Measurements from ENCODE around the gene EML2. TPM values are rescaled to one million over a fixed set of nuclear protein-coding genes. Genes with fewer than 3 reads are reported as not detected.
A peak's percentile ranks its signal among the peaks of the same experiment; 100 is the strongest.
"Not testable (repeated sequence)": the region's sequence is repeated elsewhere in the genome, so short reads cannot be mapped to it uniquely, and the experiment has no call there.

EML2 gene
- total RNA-seq, 4 donors from 2014 or later = 3.0 to 6.7 (median 4.8) TPM

GRCh38 chr19:45615795-45616703 lies 23.1 kb downstream of the EML2 start:
- in situ Hi-C loops (cut with MboI; ENCODE audit: low sequenced_read_pairs in 4 of 4) = no loop called here
- peak overlapping the region in 2 of 4 donors; percentile 1 to 2 for H3K4me3 ChIP-seq

GRCh38 chr19:45615056-45615455 lies 24.1 kb downstream of the EML2 start:
- H3K9me3 ChIP-seq; H3K36me3 ChIP-seq; H3K27me3 ChIP-seq; ATAC-seq; H3K4me3 ChIP-seq; in situ Hi-C loops (cut with MboI; ENCODE audit: low sequenced_read_pairs in 4 of 4); DNase-seq; H3K4me1 ChIP-seq; intact Hi-C loops (cut with DNase I; ENCODE audit: low total_unique reads): not testable (repeated sequence)
- peak overlapping the region in 1 of 4 donors; percentile 52 for H3K27ac ChIP-seq

More at GRCh38 chr19:45615795-45616703, 23.1 kb downstream of the EML2 start:
- TF ChIP-seq POLR2A (IDR thresholded peaks at IDR 0.05) = no peak
- TF ChIP-seq CTCF (IDR thresholded peaks at IDR 0.05 in 4 of 5, conservative IDR thresholded peaks at IDR 0.05 in 1 of 5) = no peak
- H3K9me3 ChIP-seq = no peaks in the 10 kb centered on the region
- H3K36me3 ChIP-seq = peaks cover 0 to under 1% of the 10 kb centered on the region in 2 donors
- H3K27ac ChIP-seq = peak overlapping the region; percentile 46 to 73 (median 62)
- ATAC-seq (peak; percentile 90 to 97), DNase-seq (peak; percentile 60 to 86)
- peaks cover 3 to 6% of the 10 kb centered on the region in 2 donors for H3K4me1 ChIP-seq
- intact Hi-C loops (cut with DNase I; ENCODE audit: low total_unique reads) = no loop called here
- no peaks in the 10 kb centered on the region for H3K27me3 ChIP-seq

- intact Hi-C loops (cut with DNase I; ENCODE audit: low total_unique reads) = no loop called here
- in situ Hi-C loops (cut with MboI; ENCODE audit: low sequenced_read_pairs in 4 of 4) = no loop called here
- Histone ChIP-seq H3K27me3 (no peaks in the 10 kb centered on the region), H3K4me1 (peaks cover 3 to 6% of the 10 kb centered on the region in 2 donors), H3K27ac (peak overlapping the region; percentile 18 to 54 (median 47)), H3K36me3 (no peaks in the 10 kb centered on the region), H3K9me3 (no peaks in the 10 kb centered on the region), H3K4me3 (no peak overlapping the region)
- ATAC-seq = peak; percentile 30 to 31
- DNase-seq = no peak
- no peak for TF ChIP-seq POLR2A (IDR thresholded peaks at IDR 0.05)
- no peak for TF ChIP-seq CTCF (IDR thresholded peaks at IDR 0.05 in 4 of 5, conservative IDR thresholded peaks at IDR 0.05 in 1 of 5)
Measured at GRCh38 chr19:45613926-45614725, 25.1 kb downstream of the EML2 start.

- no peak for DNase-seq
Measured at GRCh38 chr19:45608948-45609347, 30.2 kb downstream of the EML2 start.

More at GRCh38 chr19:45608948-45609347, 30.2 kb downstream of the EML2 start:
- no peaks in the 10 kb centered on the region for H3K27me3 ChIP-seq
- no peaks in the 10 kb centered on the region for H3K9me3 ChIP-seq
- in situ Hi-C loops (cut with MboI; ENCODE audit: low sequenced_read_pairs in 4 of 4) = loop anchor here in 1 of 4 donors (5.0 kb wide), 1 partner anchor 33 kb away; no protein-coding TSS in a partner anchor
- ATAC-seq = no peak
- H3K36me3 ChIP-seq = no peaks in the 10 kb centered on the region
- no peak overlapping the region for H3K4me3 ChIP-seq
- intact Hi-C loops (cut with DNase I; ENCODE audit: low total_unique reads) = no loop called here
- H3K4me1 ChIP-seq = peaks cover 4 to 5% of the 10 kb centered on the region in 2 donors
- TF ChIP-seq CTCF (IDR thresholded peaks at IDR 0.05 in 4 of 5, conservative IDR thresholded peaks at IDR 0.05 in 1 of 5) = no peak
- TF ChIP-seq POLR2A (IDR thresholded peaks at IDR 0.05) = no peak
- no peak overlapping the region for H3K27ac ChIP-seq
